DMS53 (cell line): ENCODE results near the gene PLCXD3.

ENCODE experiments used
- DNase-seq: peaks from one replicate; lab custom pipeline; 2025; lab: John Stamatoyannopoulos, UW

The PLCXD3 gene, protein sequence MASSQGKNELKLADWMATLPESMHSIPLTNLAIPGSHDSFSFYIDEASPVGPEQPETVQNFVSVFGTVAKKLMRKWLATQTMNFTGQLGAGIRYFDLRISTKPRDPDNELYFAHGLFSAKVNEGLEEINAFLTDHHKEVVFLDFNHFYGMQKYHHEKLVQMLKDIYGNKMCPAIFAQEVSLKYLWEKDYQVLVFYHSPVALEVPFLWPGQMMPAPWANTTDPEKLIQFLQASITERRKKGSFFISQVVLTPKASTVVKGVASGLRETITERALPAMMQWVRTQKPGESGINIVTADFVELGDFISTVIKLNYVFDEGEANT

GRCh38 chr5:41510176-41510831, at the start of gene PLCXD3:
Gene PLCXD3 (minus strand): TSS chr5:41510601. CDS start chr5:41510526, 75 bp downstream.
- DNase-seq: peak; percentile 75

GRCh38 chr5:41559184-41559583, 48.8 kb upstream of the PLCXD3 start:
- DNase-seq: no peak

DNA sequence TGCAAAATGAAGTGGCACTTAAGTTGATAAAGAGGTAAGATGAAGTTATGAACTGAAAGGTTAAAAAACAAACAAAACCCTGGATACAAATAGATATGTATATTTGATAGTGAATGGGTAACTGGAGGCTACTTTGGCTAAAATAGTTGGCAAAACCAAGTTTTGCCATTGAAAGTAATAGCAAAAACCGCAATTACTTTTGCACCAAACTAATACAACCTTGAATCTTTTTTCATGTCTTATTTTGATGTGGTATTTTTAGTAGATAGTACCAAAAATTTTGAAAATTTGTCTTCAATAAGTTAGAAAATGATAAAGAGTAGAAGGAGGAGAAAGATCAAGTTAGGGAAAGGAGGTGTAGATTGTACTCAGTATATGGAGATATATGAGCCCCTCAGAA, 47.9 kb upstream of the PLCXD3 start:
- no peak for DNase-seq

- DNase-seq: no peak
Measured at GRCh38 chr5:41547991-41548390, 37.6 kb upstream of the PLCXD3 start.

DNA sequence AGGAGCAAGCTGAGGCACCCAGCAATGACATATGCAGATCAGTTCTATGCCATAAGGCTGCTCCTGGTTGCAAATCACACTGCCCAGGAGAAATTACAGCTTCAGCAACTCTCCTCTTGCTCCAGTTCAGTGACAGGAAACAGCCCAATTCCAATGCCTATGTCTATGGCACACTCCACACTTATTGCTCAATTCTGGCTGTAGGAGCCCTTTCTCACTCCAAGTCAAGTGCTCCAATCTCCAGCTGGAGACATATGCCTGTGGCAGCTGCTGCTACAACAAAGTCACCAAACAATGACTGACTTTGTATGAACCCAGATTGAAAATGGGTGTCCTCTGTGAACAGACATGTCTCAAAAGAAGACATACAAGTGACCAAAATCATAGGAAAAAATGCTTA, 31.8 kb upstream of the PLCXD3 start:
- peak; percentile 5 for DNase-seq

DNA sequence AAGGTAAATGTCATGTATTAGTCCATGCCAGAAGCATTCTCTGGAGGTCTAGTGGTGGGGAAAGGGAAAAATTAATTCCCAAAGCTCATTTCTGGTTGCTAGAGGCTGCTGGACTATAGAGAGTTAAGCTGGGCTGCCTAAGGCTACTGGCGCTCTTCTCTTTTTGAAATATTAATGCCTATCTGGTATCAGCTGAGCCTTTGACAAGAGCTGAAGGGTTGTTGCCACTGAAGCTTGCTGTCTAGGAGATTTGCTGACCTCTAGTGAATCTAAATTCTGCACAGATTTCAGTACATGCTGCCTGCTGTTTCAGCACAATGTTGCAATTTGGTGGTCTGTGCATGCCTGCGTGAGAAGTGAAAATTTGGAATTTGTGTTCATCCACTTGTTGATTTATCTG, 29.1 kb upstream of the PLCXD3 start:
- no peak for DNase-seq

DNA sequence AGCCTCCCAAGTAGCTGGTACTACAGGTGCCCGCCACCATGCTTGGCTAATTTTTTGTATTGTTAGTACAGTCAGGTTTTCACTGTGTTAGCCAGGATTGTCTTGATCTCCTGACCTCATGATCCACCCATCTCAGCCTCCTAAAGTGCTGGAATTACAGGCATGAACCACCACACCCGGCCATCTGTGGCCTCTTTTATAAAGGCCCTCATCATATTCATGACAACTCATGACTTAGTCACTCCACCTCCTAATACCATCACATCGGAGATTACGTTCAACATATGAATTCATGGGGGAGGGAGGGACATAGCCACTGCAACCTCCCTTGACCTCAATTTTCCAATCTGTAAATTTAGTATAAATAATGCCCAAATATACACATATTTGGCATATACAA, 27.2 kb upstream of the PLCXD3 start:
- DNase-seq: no peak

DNA sequence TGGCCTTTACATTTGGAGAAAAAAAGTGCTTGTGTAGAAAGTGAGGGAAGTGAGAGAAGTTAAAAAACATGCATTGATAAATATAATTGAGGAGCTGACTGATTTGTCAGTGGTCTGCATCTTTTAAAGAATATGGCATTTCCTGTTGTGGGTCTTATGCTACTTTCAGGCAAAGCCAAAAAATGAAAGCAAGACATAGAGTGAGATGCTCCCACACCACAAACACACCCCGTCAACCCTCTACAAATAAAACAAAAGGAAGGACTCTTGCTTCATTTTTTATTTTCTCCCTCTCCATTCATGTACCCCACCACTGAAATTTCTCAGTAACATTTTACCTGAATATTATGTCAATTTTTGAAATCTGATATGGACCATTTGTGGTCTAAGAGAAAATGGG, 22.1 kb upstream of the PLCXD3 start:
- DNase-seq: no peak

GRCh38 chr5:41527201-41527779, 16.9 kb upstream of the PLCXD3 start:
- peak; percentile 2 for DNase-seq

DNA sequence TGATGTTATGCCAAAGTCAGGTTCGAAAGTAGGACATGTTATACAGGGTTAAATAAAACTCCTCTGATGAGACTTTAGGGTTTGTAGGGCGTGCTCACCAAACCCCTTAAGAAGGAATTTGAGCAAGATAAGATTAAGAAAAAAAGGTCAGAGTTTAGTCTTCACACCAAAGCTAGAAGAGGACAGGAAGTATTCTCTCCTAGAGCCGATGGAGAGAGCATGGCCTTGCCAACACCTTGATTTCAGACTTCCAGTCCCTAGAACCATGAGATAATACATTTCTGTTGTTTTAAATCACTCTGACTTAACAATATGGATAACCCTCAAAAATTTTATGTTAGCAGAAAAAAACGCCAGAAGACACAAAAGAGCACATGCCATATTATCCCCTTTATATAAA, 16.3 kb upstream of the PLCXD3 start:
- no peak for DNase-seq

- DNase-seq: peak; percentile 51
Measured at GRCh38 chr5:41524174-41524573, 13.8 kb upstream of the PLCXD3 start.

DNA sequence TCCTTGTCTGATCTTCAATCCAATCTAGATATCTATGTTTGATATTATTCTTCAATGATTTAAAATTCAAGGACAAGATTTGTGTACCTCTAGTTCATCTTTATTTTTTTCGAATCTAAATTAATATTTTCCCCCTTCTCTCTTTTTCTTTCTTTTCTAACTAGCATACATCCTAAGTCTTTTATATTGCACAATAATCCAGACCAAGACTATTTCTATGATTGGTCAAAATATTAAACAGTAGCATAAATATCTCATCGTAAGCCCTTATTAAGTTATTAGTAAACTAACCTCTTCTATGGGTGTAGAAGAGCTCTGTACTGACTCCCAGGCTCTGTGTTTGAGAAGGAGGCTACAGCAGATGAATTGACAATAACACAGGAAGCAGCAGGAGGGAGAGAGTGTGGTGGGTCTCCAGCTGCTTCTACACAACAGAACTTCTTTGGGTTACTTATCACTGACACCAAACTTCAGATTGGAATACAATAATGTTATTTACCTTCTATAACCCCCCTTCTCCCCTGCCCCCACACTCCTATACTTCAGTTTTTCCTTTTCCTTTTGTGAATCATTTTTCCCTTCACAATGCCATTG, 11.9 kb upstream of the PLCXD3 start:
- DNase-seq: no peak

GRCh38 chr5:41519801-41520200, 9.4 kb upstream of the PLCXD3 start:
- peak; percentile 26 for DNase-seq

GRCh38 chr5:41517909-41518308, 7.5 kb upstream of the PLCXD3 start:
- no peak for DNase-seq

- peak; percentile 3 for DNase-seq
Measured at GRCh38 chr5:41511241-41511640, 840 bp upstream of the PLCXD3 start.

DNA sequence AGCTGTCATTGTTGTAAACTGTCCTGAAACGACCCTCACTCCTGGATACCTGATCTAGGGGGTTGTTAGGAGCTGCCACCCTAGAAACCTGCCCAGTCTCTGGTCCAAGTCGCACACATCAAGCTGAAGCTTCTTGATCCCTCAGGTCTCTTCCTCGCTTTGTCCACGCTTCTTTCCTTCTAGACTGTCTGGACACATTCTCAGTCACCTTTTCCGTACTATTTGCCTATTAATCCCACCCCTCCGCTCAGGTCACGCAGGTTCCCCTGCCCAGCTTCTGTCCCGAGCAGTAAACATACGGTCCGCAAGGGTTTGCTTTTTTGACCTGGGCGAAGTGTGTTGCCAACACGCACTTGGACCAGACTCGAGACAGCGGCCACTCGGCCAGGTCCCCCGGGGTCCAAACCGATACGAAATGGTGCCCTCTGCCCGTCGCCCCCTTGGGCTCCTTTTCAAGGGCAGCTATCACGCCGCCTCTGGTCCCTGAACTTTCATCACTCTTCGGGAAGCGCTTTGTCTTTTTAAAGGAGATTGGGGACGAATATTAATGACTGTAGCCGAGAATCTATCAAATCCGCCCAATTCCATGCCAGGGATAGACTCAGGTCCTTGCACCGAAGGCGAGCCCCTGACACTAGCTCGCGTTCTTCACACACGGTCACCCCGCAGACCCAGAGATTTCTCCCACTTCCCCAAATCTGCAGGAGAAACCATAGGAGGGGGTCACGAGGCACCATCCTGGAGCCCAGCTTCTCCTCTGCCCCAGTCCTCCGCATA, 814 bp downstream of the PLCXD3 start:
- DNase-seq: no peak

GRCh38 chr5:41508696-41509398, 1.6 kb downstream of the PLCXD3 start:
- no peak for DNase-seq

DNA sequence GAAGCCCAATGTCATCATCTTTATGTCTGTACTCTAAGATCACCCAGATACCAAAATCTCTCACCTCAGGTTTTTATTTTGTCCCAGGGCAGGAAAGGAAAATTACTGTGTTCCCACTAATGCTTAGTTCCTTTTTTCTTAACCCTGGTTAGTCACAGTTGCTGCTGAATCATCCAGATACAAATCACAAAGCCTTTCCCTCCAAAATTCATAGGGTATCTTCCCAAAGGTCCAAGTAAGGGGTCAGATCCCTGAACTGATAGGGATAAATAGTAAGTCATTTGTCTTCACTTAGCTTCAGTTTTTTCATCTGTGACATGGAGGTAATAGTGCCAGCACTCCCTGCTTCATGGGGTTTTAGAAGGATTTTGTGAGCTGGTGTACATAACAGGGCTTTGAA, 2.2 kb downstream of the PLCXD3 start:
- DNase-seq: no peak

GRCh38 chr5:41507501-41507900, 2.9 kb downstream of the PLCXD3 start:
- DNase-seq: no peak

DNA sequence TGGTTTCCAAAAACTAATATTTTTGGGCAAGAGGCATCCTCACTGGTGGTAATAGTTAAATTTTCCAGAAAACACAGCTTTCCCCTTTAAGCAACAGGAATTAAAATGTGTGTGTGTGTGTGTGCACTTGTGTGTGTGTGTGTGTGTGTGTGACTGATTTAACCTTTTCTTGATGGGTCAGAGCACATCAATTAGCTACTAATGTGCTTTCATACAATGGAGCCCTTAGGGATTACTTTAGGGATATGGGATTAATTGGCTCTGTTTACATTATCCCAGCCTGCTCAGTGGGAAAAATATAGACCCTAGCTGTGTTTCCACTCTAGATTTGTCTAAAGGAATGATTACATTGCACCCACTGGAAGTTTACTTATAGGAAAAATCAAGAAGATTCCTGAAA, 6.5 kb downstream of the PLCXD3 start:
- no peak for DNase-seq

DNA sequence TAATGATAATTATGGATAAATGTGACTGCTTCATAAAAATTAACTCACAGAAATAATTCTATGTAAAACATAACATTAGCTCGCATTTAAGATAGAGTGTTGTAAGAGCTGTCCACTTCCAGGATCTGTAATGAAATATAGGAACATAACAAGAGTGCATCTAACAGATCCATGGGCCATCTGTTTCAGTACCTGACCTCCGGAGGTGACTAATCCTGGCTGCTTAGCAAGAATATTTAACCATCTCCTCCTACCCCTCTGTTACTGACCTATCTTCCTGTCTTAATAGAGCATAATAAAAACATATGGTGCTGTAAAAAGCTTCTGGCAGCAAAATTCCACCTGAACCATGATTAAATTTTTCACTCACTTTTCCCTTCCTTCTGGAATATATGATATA, 7.1 kb downstream of the PLCXD3 start:
- DNase-seq: no peak
